Activated CD4-positive, alpha-beta T cell treated with anti-CD3 and anti-CD28 coated beads, Interleukin-10, Interleukin-2, amounts not matched to agents 100 ng/mL and 50 ng/mL, durations not matched to agents 16 hours and 8 hours (primary cell): ENCODE measurements around the gene LRFN3.
"Not testable (repeated sequence)": the region's sequence is repeated elsewhere in the genome, so short reads cannot be mapped to it uniquely, and the experiment has no call there.

Experiments
- DNase-seq: peaks from one replicate; pipeline ENCODE4 v3.0.0-alpha.2; 2020

The LRFN3 gene

GRCh38 chr19:35940078-35940775 lies 4.1 kb downstream of the LRFN3 start:
- no peak for DNase-seq

GRCh38 chr19:35940839-35941238 lies 4.7 kb downstream of the LRFN3 start:
- no peak for DNase-seq

GRCh38 chr19:35942235-35942634 lies 6.1 kb downstream of the LRFN3 start:
- no peak for DNase-seq

- no peak for DNase-seq
Measured at GRCh38 chr19:35943321-35944301, 7.4 kb downstream of the LRFN3 start.

- DNase-seq = no peak
Measured at GRCh38 chr19:35944556-35944955, 8.4 kb downstream of the LRFN3 start.

- DNase-seq = no peak
Measured at GRCh38 chr19:35945121-35945790, 9.1 kb downstream of the LRFN3 start.

GRCh38 chr19:35946203-35946602 lies 10.0 kb downstream of the LRFN3 start:
- DNase-seq = no peak

- DNase-seq = no peak
Measured at GRCh38 chr19:35949131-35949530, 13.0 kb downstream of the LRFN3 start.

- DNase-seq = no peak
Measured at GRCh38 chr19:35955881-35956634, 19.9 kb downstream of the LRFN3 start.

GRCh38 chr19:35957411-35957810 lies 21.2 kb downstream of the LRFN3 start:
- not testable (repeated sequence) for DNase-seq

- no peak for DNase-seq
Measured at GRCh38 chr19:35958660-35959039, 22.5 kb downstream of the LRFN3 start.

- DNase-seq = peak; percentile 60
Measured at GRCh38 chr19:35959040-35959967, 23.1 kb downstream of the LRFN3 start.

GRCh38 chr19:35959968-35960320 lies 23.8 kb downstream of the LRFN3 start:
- no peak for DNase-seq

GRCh38 chr19:35960432-35960972 lies 24.3 kb downstream of the LRFN3 start:
- no peak for DNase-seq

GRCh38 chr19:35963514-35963913 lies 27.3 kb downstream of the LRFN3 start:
- DNase-seq = peak; percentile 34

- DNase-seq = no peak
Measured at GRCh38 chr19:35966771-35967170, 30.6 kb downstream of the LRFN3 start.

- DNase-seq = no peak
Measured at GRCh38 chr19:35973487-35973886, 37.3 kb downstream of the LRFN3 start.

GRCh38 chr19:35975608-35976214 lies 39.5 kb downstream of the LRFN3 start:
- no peak for DNase-seq

- peak; percentile 47 for DNase-seq
Measured at GRCh38 chr19:35977446-35978222, 41.5 kb downstream of the LRFN3 start.

GRCh38 chr19:35978271-35978670 lies 42.1 kb downstream of the LRFN3 start:
- DNase-seq = no peak
